Tibial nerve (tissue), 3 donors: ENCODE measurements around the gene ZFAND3.

Experiments
- CTCF ChIP-seq, 5 experiments: fragments of 200-600 bp in 3 of 5; fragments of 450-650 bp in 2 of 5; sonication (generic) in 3 of 5; IDR thresholded peaks; one replicate each; pipeline ENCODE4 v1.5.1; 2016 to 2019; ENCODE audit warnings: antibody characterized with exemption in 5 of 5, mild to moderate bottlenecking in 3 of 5, moderate library complexity in 2 of 5
- POLR2A ChIP-seq, 2 donors: fragments of 450-650 bp; IDR thresholded peaks; one replicate each; pipeline ENCODE4 v1.6.1; 2017; ENCODE audit warnings: antibody characterized with exemption in 2 of 2, mild to moderate bottlenecking in 2 of 2, moderate library complexity in 2 of 2

GRCh38 chr6:37802810-37803209 is 16.7 kb upstream of the ZFAND3 start:
- TF ChIP-seq CTCF (IDR thresholded peaks at IDR 0.05) (no peak), POLR2A (IDR thresholded peaks at IDR 0.05) (no peak)
